Measurements from ENCODE around the gene IWS1. TPM values are rescaled to one million over a fixed set of nuclear protein-coding genes. Genes with fewer than 3 reads are reported as not detected.
"Not testable (repeated sequence)": the region's sequence is repeated elsewhere in the genome, so short reads cannot be mapped to it uniquely, and the experiment has no call there.

Gene IWS1
- total RNA-seq: 10 to 100 TPM; 42.9 to 60.5 TPM

GRCh38 chr2:127526132-127527000 lies at the start of gene IWS1:
TSS of gene IWS1 (minus strand) at chr2:127526489. CDS start at chr2:127526208, 281 bp downstream.
- Mint-ChIP-seq H3K9me3 (no peaks in the 10 kb centered on the region), H3K27ac (peak within 1 kb of the TSS; percentile 99), H3K36me3 (peaks cover 12 to 24% of the 10 kb centered on the region in 2 donors)
- DNase-seq (ENCODE audit: low spot score in 2 of 2) (peak; percentile 89 to 94), ATAC-seq (peak; percentile 89 to 94)

GRCh38 chr2:127575941-127576432 lies 49.7 kb upstream of the IWS1 start:
- no peaks in the 10 kb centered on the region for H3K36me3 Mint-ChIP-seq
- no peaks in the 10 kb centered on the region for H3K9me3 Mint-ChIP-seq
- no peak overlapping the region for H3K27ac Mint-ChIP-seq
- DNase-seq (ENCODE audit: low spot score in 2 of 2) (no peak), ATAC-seq (no peak)

- H3K27ac Mint-ChIP-seq: peak overlapping the region; percentile 23 to 84
- no peaks in the 10 kb centered on the region for H3K36me3 Mint-ChIP-seq
- no peak for DNase-seq (ENCODE audit: low spot score in 2 of 2)
Observed at GRCh38 chr2:127575185-127575765, 49.0 kb upstream of the IWS1 start.

GRCh38 chr2:127574656-127575055 lies 48.4 kb upstream of the IWS1 start:
- H3K9me3 Mint-ChIP-seq: no peaks in the 10 kb centered on the region
- H3K27ac Mint-ChIP-seq: peak overlapping the region in 1 of 2 donors; percentile 23
- ATAC-seq (no peak), DNase-seq (ENCODE audit: low spot score in 2 of 2) (no peak)
- no peaks in the 10 kb centered on the region for H3K36me3 Mint-ChIP-seq

More at GRCh38 chr2:127575185-127575765, 49.0 kb upstream of the IWS1 start:
- no peak for ATAC-seq
- no peaks in the 10 kb centered on the region for H3K9me3 Mint-ChIP-seq

GRCh38 chr2:127573771-127574170 lies 47.5 kb upstream of the IWS1 start:
- no peak overlapping the region for H3K27ac Mint-ChIP-seq
- DNase-seq (ENCODE audit: low spot score in 2 of 2) (no peak), ATAC-seq (no peak)
- no peaks in the 10 kb centered on the region for H3K36me3 Mint-ChIP-seq
- no peaks in the 10 kb centered on the region for H3K9me3 Mint-ChIP-seq

GRCh38 chr2:127573298-127573697 lies 47.0 kb upstream of the IWS1 start:
- Mint-ChIP-seq H3K9me3 (no peaks in the 10 kb centered on the region), H3K36me3 (no peaks in the 10 kb centered on the region), H3K27ac (no peak overlapping the region)
- no peak for DNase-seq (ENCODE audit: low spot score in 2 of 2)
- no peak for ATAC-seq

GRCh38 chr2:127572841-127573240 lies 46.6 kb upstream of the IWS1 start:
- no peak overlapping the region for H3K27ac Mint-ChIP-seq
- no peaks in the 10 kb centered on the region for H3K9me3 Mint-ChIP-seq
- ATAC-seq (no peak), DNase-seq (ENCODE audit: low spot score in 2 of 2) (no peak)
- no peaks in the 10 kb centered on the region for H3K36me3 Mint-ChIP-seq

- H3K9me3 Mint-ChIP-seq; ATAC-seq; DNase-seq (ENCODE audit: low spot score in 2 of 2); H3K36me3 Mint-ChIP-seq; H3K27ac Mint-ChIP-seq: not testable (repeated sequence)
Observed at GRCh38 chr2:127572352-127572751, 46.1 kb upstream of the IWS1 start.

GRCh38 chr2:127570282-127571250 lies 44.3 kb upstream of the IWS1 start:
- no peaks in the 10 kb centered on the region for H3K36me3 Mint-ChIP-seq
- no peak for ATAC-seq
- H3K27ac Mint-ChIP-seq: no peak overlapping the region
- H3K9me3 Mint-ChIP-seq: no peaks in the 10 kb centered on the region
- no peak for DNase-seq (ENCODE audit: low spot score in 2 of 2)

- Mint-ChIP-seq H3K27ac (no peak overlapping the region), H3K9me3 (no peaks in the 10 kb centered on the region), H3K36me3 (no peaks in the 10 kb centered on the region)
- DNase-seq (ENCODE audit: low spot score in 2 of 2): no peak
- no peak for ATAC-seq
Observed at GRCh38 chr2:127569666-127570065, 43.4 kb upstream of the IWS1 start.

- ATAC-seq: no peak
- peak overlapping the region in 1 of 2 donors; percentile 30 for H3K27ac Mint-ChIP-seq
- no peak for DNase-seq (ENCODE audit: low spot score in 2 of 2)
- peaks cover 2 to 3% of the 10 kb centered on the region in 2 donors for H3K36me3 Mint-ChIP-seq
- H3K9me3 Mint-ChIP-seq: no peaks in the 10 kb centered on the region
Observed at GRCh38 chr2:127568128-127568527, 41.8 kb upstream of the IWS1 start.

GRCh38 chr2:127567351-127567854 lies 41.1 kb upstream of the IWS1 start:
- H3K36me3 Mint-ChIP-seq: peaks cover 6 to 7% of the 10 kb centered on the region in 2 donors
- DNase-seq (ENCODE audit: low spot score in 2 of 2) (no peak), ATAC-seq (no peak)
- no peaks in the 10 kb centered on the region for H3K9me3 Mint-ChIP-seq
- H3K27ac Mint-ChIP-seq: no peak overlapping the region

GRCh38 chr2:127566576-127566975 lies 40.3 kb upstream of the IWS1 start:
- H3K27ac Mint-ChIP-seq: no peak overlapping the region
- no peak for DNase-seq (ENCODE audit: low spot score in 2 of 2)

GRCh38 chr2:127566139-127566417 lies 39.8 kb upstream of the IWS1 start:
- no peaks in the 10 kb centered on the region for H3K9me3 Mint-ChIP-seq
- no peak overlapping the region for H3K27ac Mint-ChIP-seq
- DNase-seq (ENCODE audit: low spot score in 2 of 2): no peak
- ATAC-seq: no peak
- peaks cover 6 to 7% of the 10 kb centered on the region in 2 donors for H3K36me3 Mint-ChIP-seq

More at GRCh38 chr2:127566576-127566975, 40.3 kb upstream of the IWS1 start:
- no peaks in the 10 kb centered on the region for H3K9me3 Mint-ChIP-seq
- ATAC-seq: no peak
- peaks cover 6 to 7% of the 10 kb centered on the region in 2 donors for H3K36me3 Mint-ChIP-seq

GRCh38 chr2:127565261-127566138 lies 39.2 kb upstream of the IWS1 start:
- H3K36me3 Mint-ChIP-seq: peaks cover 6 to 7% of the 10 kb centered on the region in 2 donors
- no peak for ATAC-seq

More at GRCh38 chr2:127565261-127566138, 39.2 kb upstream of the IWS1 start:
- no peak for DNase-seq (ENCODE audit: low spot score in 2 of 2)
- H3K27ac Mint-ChIP-seq: no peak overlapping the region
- H3K9me3 Mint-ChIP-seq: no peaks in the 10 kb centered on the region

All from activated naive CD4-positive, alpha-beta T cell treated with anti-CD3 and anti-CD28 coated beads, Interleukin-2, amount 50 U/mL, for 72 hours (primary cell).